Measurements from ENCODE around the gene COQ8A. TPM values are rescaled to one million over a fixed set of nuclear protein-coding genes. Genes with fewer than 3 reads are reported as not detected.

Gene COQ8A
- 10 to 100 TPM; 18.1 to 18.5 TPM for total RNA-seq

GRCh38 chr1:226940029-226940805 is at the start of gene COQ8A:
COQ8A (plus strand) TSS chr1:226940294; CDS start chr1:226961386, 21,092 bp downstream.
- Mint-ChIP-seq H3K4me3 (peak within 1 kb of the TSS; percentile 76), H3K27ac (peak within 1 kb of the TSS; percentile 96), H3K9me3 (peaks cover 11% of the 10 kb centered on the region), H3K4me1 (peaks cover 33% of the 10 kb centered on the region), H3K27me3 (peaks cover 3% of the 10 kb centered on the region), H3K36me3 (ENCODE audit: low read depth) (peaks cover 3% of the 10 kb centered on the region)
- ChIA-PET CTCF (interaction anchor here (0.6 to 1.5 kb wide), 3 partner anchors 50 to 209 kb away, joined by 4 to 5 read pairs (median 4); no protein-coding TSS in a partner anchor), POLR2A (interaction anchor here (0.7 to 5.1 kb wide), 18 partner anchors 9 to 1162 kb away, joined by 3 to 82 read pairs (median 4); partner anchors contain the start of gene SRP9)
- DNase-seq, result peak; percentile 99

GRCh38 chr1:226890331-226891108 is 49.6 kb upstream of the COQ8A start:
- no peaks in the 10 kb centered on the region for H3K9me3 Mint-ChIP-seq
- H3K36me3 Mint-ChIP-seq (ENCODE audit: low read depth), result peaks cover 7% of the 10 kb centered on the region
- H3K27me3 Mint-ChIP-seq, result no peaks in the 10 kb centered on the region
- H3K4me3 Mint-ChIP-seq, result no peak overlapping the region
- ChIA-PET POLR2A (interaction anchor here (0.5 kb wide), 1 partner anchor 48 kb away, joined by 3 read pairs; no protein-coding TSS in a partner anchor), CTCF (interaction anchor here (1.1 kb wide), 1 partner anchor 18 kb away, joined by 3 read pairs; no protein-coding TSS in a partner anchor)
- no peak for DNase-seq
- H3K4me1 Mint-ChIP-seq, result peaks cover 10% of the 10 kb centered on the region
- H3K27ac Mint-ChIP-seq, result no peak overlapping the region

DNA sequence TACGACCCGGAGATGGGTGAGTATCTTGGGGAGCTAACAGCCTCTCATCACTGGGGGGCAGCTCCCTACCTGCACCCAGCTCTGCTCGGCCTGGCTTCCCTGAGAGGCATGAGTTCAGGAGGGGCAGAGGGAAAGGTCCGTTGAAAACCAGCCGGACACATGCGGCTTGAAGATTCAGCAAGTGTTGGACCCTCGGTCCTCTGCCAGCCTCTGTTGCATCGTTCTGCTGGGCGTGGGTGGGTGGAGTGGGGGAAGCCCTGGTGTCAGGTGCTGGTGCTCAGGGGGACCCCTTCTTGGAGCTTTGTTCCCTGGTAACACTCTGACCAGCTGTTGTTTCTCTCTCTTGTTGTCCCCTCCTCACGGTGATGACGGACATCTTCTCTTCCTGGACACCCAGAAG is 48.7 kb upstream of the COQ8A start:
- H3K4me1 Mint-ChIP-seq, result peaks cover 2% of the 10 kb centered on the region
- H3K9me3 Mint-ChIP-seq, result no peaks in the 10 kb centered on the region
- H3K4me3 Mint-ChIP-seq, result no peak overlapping the region
- CTCF ChIA-PET, result no interaction called here
- DNase-seq, result no peak
- H3K36me3 Mint-ChIP-seq (ENCODE audit: low read depth), result peaks cover 5% of the 10 kb centered on the region
- no peaks in the 10 kb centered on the region for H3K27me3 Mint-ChIP-seq
- POLR2A ChIA-PET, result interaction anchor here (3.5 kb wide), 1 partner anchor 8 kb away, joined by 15 read pairs; no protein-coding TSS in a partner anchor
- no peak overlapping the region for H3K27ac Mint-ChIP-seq

- H3K27ac Mint-ChIP-seq, result no peak overlapping the region
- no peak overlapping the region for H3K4me3 Mint-ChIP-seq
- POLR2A ChIA-PET, result interaction anchor here (3.5 kb wide), 1 partner anchor 9 kb away, joined by 15 read pairs; no protein-coding TSS in a partner anchor
- CTCF ChIA-PET, result no interaction called here
- H3K4me1 Mint-ChIP-seq, result no peaks in the 10 kb centered on the region
- H3K9me3 Mint-ChIP-seq, result no peaks in the 10 kb centered on the region
- peaks cover 5% of the 10 kb centered on the region for H3K36me3 Mint-ChIP-seq (ENCODE audit: low read depth)
- no peak for DNase-seq
- H3K27me3 Mint-ChIP-seq, result no peaks in the 10 kb centered on the region
These were observed 48.1 kb upstream of the COQ8A start for GRCh38 chr1:226891846-226892523.

GRCh38 chr1:226892524-226892875 is 47.6 kb upstream of the COQ8A start:
- ChIA-PET CTCF (no interaction called here), POLR2A (interaction anchor here (3.5 kb wide), 1 partner anchor 9 kb away, joined by 15 read pairs; no protein-coding TSS in a partner anchor)
- H3K9me3 Mint-ChIP-seq, result no peaks in the 10 kb centered on the region
- peaks cover 5% of the 10 kb centered on the region for H3K36me3 Mint-ChIP-seq (ENCODE audit: low read depth)
- H3K27me3 Mint-ChIP-seq, result no peaks in the 10 kb centered on the region
- no peak overlapping the region for H3K4me3 Mint-ChIP-seq
- no peak for DNase-seq
- no peak overlapping the region for H3K27ac Mint-ChIP-seq
- no peaks in the 10 kb centered on the region for H3K4me1 Mint-ChIP-seq

DNA sequence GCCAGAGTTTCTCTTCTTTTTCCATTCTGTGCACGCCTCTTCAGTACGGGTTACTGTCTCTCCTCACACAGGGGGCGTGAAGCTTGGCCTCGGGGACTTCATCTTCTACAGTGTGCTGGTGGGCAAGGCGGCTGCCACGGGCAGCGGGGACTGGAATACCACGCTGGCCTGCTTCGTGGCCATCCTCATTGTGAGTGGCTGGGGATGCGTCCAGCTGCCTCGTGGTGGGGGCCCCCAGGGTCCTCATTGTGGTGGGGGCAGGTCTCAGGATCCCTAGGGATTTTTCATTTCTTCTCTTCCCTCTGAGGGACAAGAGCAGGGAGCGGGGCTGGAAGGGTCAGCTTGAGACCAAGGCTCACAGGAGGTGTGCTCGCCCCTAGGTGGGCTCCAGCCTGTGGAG is 46.2 kb upstream of the COQ8A start:
- Mint-ChIP-seq H3K4me3 (no peak overlapping the region), H3K27ac (no peak overlapping the region), H3K27me3 (no peaks in the 10 kb centered on the region), H3K36me3 (ENCODE audit: low read depth) (no peaks in the 10 kb centered on the region), H3K4me1 (no peaks in the 10 kb centered on the region), H3K9me3 (no peaks in the 10 kb centered on the region)
- ChIA-PET POLR2A (interaction anchor here (1.1 to 3.5 kb wide), 2 partner anchors 11 to 236 kb away, joined by 3 to 15 read pairs; no protein-coding TSS in a partner anchor), CTCF (no interaction called here)
- DNase-seq, result no peak

DNA sequence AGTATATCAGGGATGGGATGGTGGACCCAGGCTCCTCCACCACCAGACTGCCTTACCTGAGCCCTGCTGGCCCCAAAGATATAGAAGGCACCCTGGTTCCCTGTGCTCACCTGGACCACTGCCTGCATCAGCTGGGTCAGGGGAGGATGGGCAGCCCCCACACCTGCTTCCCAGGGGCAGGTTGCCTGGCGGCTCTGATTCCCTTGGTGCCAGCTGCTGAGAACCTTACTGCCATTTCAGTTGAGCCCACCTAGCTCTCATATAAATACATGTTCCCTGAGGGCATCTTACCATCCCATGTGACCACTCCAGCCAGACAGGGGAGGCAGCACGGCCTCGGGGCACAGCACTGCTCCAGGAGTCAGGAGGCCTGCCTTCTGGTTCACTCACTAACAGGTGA is 45.3 kb upstream of the COQ8A start:
- CTCF ChIA-PET, result no interaction called here
- H3K4me3 Mint-ChIP-seq, result no peak overlapping the region

GRCh38 chr1:226895644-226896043 is 44.5 kb upstream of the COQ8A start:
- ChIA-PET CTCF (no interaction called here), POLR2A (interaction anchor here (1.3 kb wide), 1 partner anchor 13 kb away, joined by 6 read pairs; no protein-coding TSS in a partner anchor)
- no peak for DNase-seq
- no peaks in the 10 kb centered on the region for H3K27me3 Mint-ChIP-seq
- H3K4me1 Mint-ChIP-seq, result no peaks in the 10 kb centered on the region
- H3K9me3 Mint-ChIP-seq, result no peaks in the 10 kb centered on the region
- no peak overlapping the region for H3K27ac Mint-ChIP-seq
- H3K36me3 Mint-ChIP-seq (ENCODE audit: low read depth), result no peaks in the 10 kb centered on the region
- no peak overlapping the region for H3K4me3 Mint-ChIP-seq

More for the DNA sequence above, 45.3 kb upstream of the COQ8A start:
- H3K9me3 Mint-ChIP-seq, result no peaks in the 10 kb centered on the region
- H3K27ac Mint-ChIP-seq, result no peak overlapping the region
- H3K4me1 Mint-ChIP-seq, result no peaks in the 10 kb centered on the region
- H3K27me3 Mint-ChIP-seq, result no peaks in the 10 kb centered on the region
- no peak for DNase-seq
- POLR2A ChIA-PET, result interaction anchor here (1.3 kb wide), 1 partner anchor 12 kb away, joined by 6 read pairs; no protein-coding TSS in a partner anchor
- no peaks in the 10 kb centered on the region for H3K36me3 Mint-ChIP-seq (ENCODE audit: low read depth)

DNA sequence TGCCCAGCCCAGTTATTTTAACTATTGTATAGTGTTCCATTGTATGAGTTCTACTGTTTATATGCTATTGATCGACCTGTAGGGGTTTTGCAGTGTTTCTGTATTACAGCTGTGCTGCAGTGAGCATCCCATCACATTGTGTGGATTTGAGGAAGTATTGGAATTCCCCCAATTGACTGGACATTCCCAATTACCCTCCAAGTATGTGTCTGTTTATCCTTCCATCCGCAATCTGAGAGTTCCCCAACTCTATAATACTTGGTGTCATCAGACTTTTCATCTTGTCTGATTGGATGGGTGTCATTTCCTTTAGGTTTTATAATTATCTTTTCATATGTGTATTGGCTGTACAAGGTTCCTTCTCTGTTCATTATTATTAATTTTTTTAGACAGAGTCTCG is 41.8 kb upstream of the COQ8A start:
- no peaks in the 10 kb centered on the region for H3K36me3 Mint-ChIP-seq (ENCODE audit: low read depth)
- H3K27me3 Mint-ChIP-seq, result no peaks in the 10 kb centered on the region
- no peak overlapping the region for H3K27ac Mint-ChIP-seq
- ChIA-PET CTCF (no interaction called here), POLR2A (no interaction called here)
- H3K4me3 Mint-ChIP-seq, result no peak overlapping the region
- DNase-seq, result no peak
- H3K9me3 Mint-ChIP-seq, result no peaks in the 10 kb centered on the region
- H3K4me1 Mint-ChIP-seq, result no peaks in the 10 kb centered on the region

- Mint-ChIP-seq H3K9me3 (no peaks in the 10 kb centered on the region), H3K4me3 (no peak overlapping the region), H3K27me3 (no peaks in the 10 kb centered on the region), H3K36me3 (ENCODE audit: low read depth) (no peaks in the 10 kb centered on the region), H3K4me1 (no peaks in the 10 kb centered on the region), H3K27ac (no peak overlapping the region)
- ChIA-PET CTCF (interaction anchor here (0.9 to 1.2 kb wide), 2 partner anchors 11 to 12 kb away, joined by 3 to 4 read pairs; no protein-coding TSS in a partner anchor), POLR2A (no interaction called here)
- DNase-seq, result no peak
These were observed 38.7 kb upstream of the COQ8A start for GRCh38 chr1:226901421-226901820.

DNA sequence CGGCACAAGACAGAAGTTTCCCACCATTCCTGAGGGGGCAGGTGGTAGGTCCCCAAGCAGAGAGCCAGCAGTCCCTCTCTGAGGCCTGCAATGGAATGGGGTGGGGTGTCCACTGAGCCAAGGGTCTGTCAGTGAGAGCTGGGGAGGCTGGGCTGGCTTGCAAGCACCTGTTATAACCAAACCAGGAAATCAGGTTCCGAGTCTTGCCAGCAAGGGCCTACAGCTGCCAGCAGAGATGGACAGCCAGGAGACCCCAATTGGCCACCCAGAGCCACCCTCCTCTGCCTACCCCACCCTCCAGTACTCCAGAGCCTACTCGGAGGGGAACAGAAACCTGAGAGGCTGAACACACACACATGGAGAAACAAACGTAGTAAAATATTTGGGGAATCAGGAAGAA is 37.5 kb upstream of the COQ8A start:
- no peak for DNase-seq
- no peaks in the 10 kb centered on the region for H3K36me3 Mint-ChIP-seq (ENCODE audit: low read depth)
- ChIA-PET POLR2A (no interaction called here), CTCF (no interaction called here)
- H3K9me3 Mint-ChIP-seq, result no peaks in the 10 kb centered on the region
- H3K4me3 Mint-ChIP-seq, result no peak overlapping the region
- H3K4me1 Mint-ChIP-seq, result no peaks in the 10 kb centered on the region
- H3K27ac Mint-ChIP-seq, result no peak overlapping the region
- H3K27me3 Mint-ChIP-seq, result no peaks in the 10 kb centered on the region

- ChIA-PET CTCF (no interaction called here), POLR2A (interaction anchor here (1.5 kb wide), 1 partner anchor 35 kb away, joined by 3 read pairs; no protein-coding TSS in a partner anchor)
- Mint-ChIP-seq H3K27me3 (no peaks in the 10 kb centered on the region), H3K4me3 (no peak overlapping the region), H3K36me3 (ENCODE audit: low read depth) (no peaks in the 10 kb centered on the region), H3K4me1 (no peaks in the 10 kb centered on the region), H3K27ac (no peak overlapping the region), H3K9me3 (no peaks in the 10 kb centered on the region)
- DNase-seq, result no peak
These were observed 36.0 kb upstream of the COQ8A start for GRCh38 chr1:226903819-226904716.

Measured in activated CD4-positive, alpha-beta memory T cell treated with anti-CD3 and anti-CD28 coated beads, Interleukin-2, amount 10 ng/mL, durations not matched to agents 7 days and 5 days (primary cell).